Right lobe of liver (tissue), 6 donors: ENCODE results near the gene IRAK1BP1. TPM values are rescaled to one million over a fixed set of nuclear protein-coding genes. Genes with fewer than 3 reads are reported as not detected.

Experiments
- ATAC-seq, 4 donors: fragments of 200-7000 bp; cut with Tn5 transposase; one replicate each; pipeline ENCODE4 v1.9.1; 2020; ENCODE audit warnings: mild to moderate bottlenecking in 4 of 4, moderate library complexity in 4 of 4
- DNase-seq, 3 donors: peaks; one replicate each; pipeline ENCODE4 v3.0.0-alpha.2; 2020
- H3K27ac ChIP-seq, 3 donors: fragments of 200-600 bp; one replicate each; pipeline ENCODE4 v1.8.0; 2022
- H3K27me3 ChIP-seq, 2 donors: fragments of 200-600 bp; one replicate each; pipeline ENCODE4 v1.8.0; 2022
- H3K36me3 ChIP-seq, 4 donors: fragments of 200-600 bp; sonication (generic) in 1 of 4; one replicate each; pipeline versions ENCODE4 v1.5.1 to v1.8.0; 2017 to 2022; ENCODE audit warnings: control low read depth in 1 of 4
- H3K4me1 ChIP-seq, 4 donors: fragments of 200-600 bp; sonication (generic) in 1 of 4; one replicate each; pipeline versions ENCODE4 v1.5.1 to v1.8.0; 2017 to 2022; ENCODE audit warnings: control low read depth in 1 of 4
- H3K4me3 ChIP-seq, 3 donors: fragments of 200-600 bp; one replicate each; pipeline ENCODE4 v1.8.0; 2022
- H3K9me3 ChIP-seq, 4 donors: fragments of 200-600 bp; sonication (generic) in 1 of 4; one replicate each; pipeline versions ENCODE4 v1.5.1 to v1.8.0; 2017 to 2022; ENCODE audit warnings: control low read depth in 1 of 4
- POLR2A ChIP-seq: fragments of 450-650 bp; IDR thresholded peaks from one replicate; pipeline ENCODE4 v1.6.1; 2017; ENCODE audit warnings: antibody characterized with exemption, mild to moderate bottlenecking
- WGBS: methylation state at CpG from one replicate; pipeline ENCODE4 v1.1.6; 2018; ENCODE audit warnings: low coverage, low lambda C conversion rate; ENCODE audit not compliant: insufficient coverage; ENCODE audit errors: missing lambda C conversion rate; 5-methylcytosine and 5-hydroxymethylcytosine counted together
- intact Hi-C, 2 donors: fragments of 100-400 bp; cut with DNase I; formaldehyde crosslinking; loops; one replicate each; pipeline versions ENCODE4 v1.11.2 to v1.14.1; 2022
- total RNA-seq, 6 experiments: library from RNA; depleted of rRNA in 2 of 6; stranded (reverse); fragments of >200 nt in 2 of 6; fragmentation: NEBNext Ultra II Directional in 3 of 6; extraction: Animal tissue kit (Norgen Biotek cat#: 25700) in 3 of 6; gene quantifications; one replicate each; pipeline versions ENCODE4 v1.1.0 to v1.2.4, GENCODE V29; 2016 to 2023
- TF ChIP-seq, protein P1 (sequence below), 4 donors: fragments of 200-600 bp in 3 of 4; fragments of 450-650 bp in 1 of 4; IDR thresholded peaks; one replicate each; pipeline versions ENCODE4 v1.5.1 to v1.8.0; 2016 to 2022; ENCODE audit warnings: antibody characterized with exemption in 4 of 4, mild to moderate bottlenecking in 2 of 4
- donor health status: DM: no; HTN: yes; CAD: no.
- donor health status: DM: no; HTN: no; CAD: no.
- donor health status: DM: no; HTN: no; CAD: no.
- donor health status: DM: no; HTN: yes; CAD: no.
- donor health status: DM: no; HTN: yes; CAD: no.

The IRAK1BP1 gene
- total RNA-seq, 6 experiments from 2014 or later, result 0.49 to 1.2 (median 1.1) TPM

DNA sequence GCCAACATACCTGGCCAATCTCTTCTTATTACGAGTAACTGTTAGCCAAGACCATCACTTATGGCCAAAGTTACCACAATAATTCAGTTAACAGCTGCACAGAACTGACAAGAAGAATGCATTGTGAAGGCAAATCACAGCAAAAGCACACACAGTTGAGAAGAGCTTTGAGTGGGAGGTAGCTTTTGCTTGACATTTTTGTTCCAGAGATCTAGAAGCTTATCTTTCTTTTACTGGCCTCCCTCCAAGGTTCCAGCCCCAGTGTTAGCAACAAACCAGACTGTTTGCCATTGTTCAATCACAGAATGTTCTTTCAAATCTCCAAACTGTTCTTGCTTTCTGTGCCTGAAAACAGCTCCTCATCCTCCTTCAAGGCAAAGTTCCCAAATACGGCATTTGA lies 35.9 kb upstream of the IRAK1BP1 start:
- no peaks in the 10 kb centered on the region for H3K36me3 ChIP-seq
- peaks cover 0 to 2% (median 0%) of the 10 kb centered on the region in 4 donors for H3K4me1 ChIP-seq
- DNase-seq (no peak), ATAC-seq (peak; percentile 67 to 88 (median 74))
- intact Hi-C loops, result no loop called here
- no peaks in the 10 kb centered on the region for H3K9me3 ChIP-seq
- H3K27ac ChIP-seq, result no peak overlapping the region
- H3K27me3 ChIP-seq, result no peaks in the 10 kb centered on the region
- no peak overlapping the region for H3K4me3 ChIP-seq
- no peak for TF ChIP-seq POLR2A
- TF ChIP-seq, protein P1, sequence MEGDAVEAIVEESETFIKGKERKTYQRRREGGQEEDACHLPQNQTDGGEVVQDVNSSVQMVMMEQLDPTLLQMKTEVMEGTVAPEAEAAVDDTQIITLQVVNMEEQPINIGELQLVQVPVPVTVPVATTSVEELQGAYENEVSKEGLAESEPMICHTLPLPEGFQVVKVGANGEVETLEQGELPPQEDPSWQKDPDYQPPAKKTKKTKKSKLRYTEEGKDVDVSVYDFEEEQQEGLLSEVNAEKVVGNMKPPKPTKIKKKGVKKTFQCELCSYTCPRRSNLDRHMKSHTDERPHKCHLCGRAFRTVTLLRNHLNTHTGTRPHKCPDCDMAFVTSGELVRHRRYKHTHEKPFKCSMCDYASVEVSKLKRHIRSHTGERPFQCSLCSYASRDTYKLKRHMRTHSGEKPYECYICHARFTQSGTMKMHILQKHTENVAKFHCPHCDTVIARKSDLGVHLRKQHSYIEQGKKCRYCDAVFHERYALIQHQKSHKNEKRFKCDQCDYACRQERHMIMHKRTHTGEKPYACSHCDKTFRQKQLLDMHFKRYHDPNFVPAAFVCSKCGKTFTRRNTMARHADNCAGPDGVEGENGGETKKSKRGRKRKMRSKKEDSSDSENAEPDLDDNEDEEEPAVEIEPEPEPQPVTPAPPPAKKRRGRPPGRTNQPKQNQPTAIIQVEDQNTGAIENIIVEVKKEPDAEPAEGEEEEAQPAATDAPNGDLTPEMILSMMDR (IDR thresholded peaks at IDR 0.05), result no peak
- WGBS, result 22% methylated on average over 2 of the region's 2 CpGs

DNA sequence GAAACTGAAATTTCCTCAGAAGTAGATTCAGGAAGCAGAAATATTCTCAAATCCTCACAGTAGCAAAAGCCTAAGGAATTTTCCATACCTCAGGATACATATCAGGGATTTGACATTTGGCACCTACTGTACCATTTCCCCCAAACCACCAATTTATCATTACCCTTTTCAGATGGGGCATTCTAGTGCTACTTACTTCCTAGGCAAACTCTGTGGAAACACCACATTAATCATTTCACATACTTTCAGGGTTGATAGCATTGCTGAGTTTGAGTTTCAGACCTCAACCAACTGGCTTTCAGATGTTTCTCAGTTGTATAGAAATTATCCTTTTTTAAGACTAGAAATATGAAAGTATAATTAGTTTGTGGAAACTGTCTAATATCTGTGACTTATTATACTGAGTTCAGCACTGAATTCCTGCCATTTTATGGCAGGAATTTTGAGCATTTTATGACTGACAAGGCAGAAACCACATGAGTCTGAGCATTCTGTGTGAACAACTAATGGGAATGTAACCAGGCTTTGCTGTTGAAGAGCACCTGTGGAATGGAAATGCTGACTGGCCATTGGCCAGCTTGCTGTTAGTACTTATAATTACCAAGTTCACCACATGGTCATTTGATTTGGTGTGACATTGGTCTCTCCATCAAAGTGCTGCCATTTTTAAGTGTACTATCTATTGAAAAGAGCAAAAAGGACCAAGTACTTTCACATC lies 35.1 kb upstream of the IRAK1BP1 start:
- H3K9me3 ChIP-seq, result no peaks in the 10 kb centered on the region
- H3K4me3 ChIP-seq, result no peak overlapping the region
- H3K27me3 ChIP-seq, result no peaks in the 10 kb centered on the region
- H3K36me3 ChIP-seq, result no peaks in the 10 kb centered on the region
- TF ChIP-seq POLR2A, result no peak
- TF ChIP-seq, protein P1 (IDR thresholded peaks at IDR 0.05), result no peak
- no peak for ATAC-seq
- peaks cover 0 to 2% (median 0%) of the 10 kb centered on the region in 4 donors for H3K4me1 ChIP-seq
- no peak overlapping the region for H3K27ac ChIP-seq
- intact Hi-C loops, result no loop called here
- no peak for DNase-seq

DNA sequence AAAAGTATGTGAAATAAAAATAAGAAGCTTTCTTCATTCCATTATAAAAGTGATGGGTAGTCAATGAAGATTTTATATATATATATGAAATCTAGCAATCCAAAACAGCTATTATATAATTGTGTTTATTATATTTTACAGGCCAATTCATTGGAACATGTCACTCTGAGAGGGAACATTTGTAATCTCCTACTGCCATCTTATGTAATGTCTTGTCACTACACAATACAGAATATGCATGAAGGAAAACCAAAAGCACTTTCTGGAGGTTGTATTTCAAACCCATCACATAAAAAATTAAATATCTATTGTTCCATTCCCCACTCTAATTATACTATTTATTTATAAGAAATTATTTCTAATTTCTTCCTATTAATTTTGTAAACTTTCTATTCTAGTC lies 31.5 kb upstream of the IRAK1BP1 start:
- H3K4me1 ChIP-seq, result peaks cover 0 to 2% (median 0%) of the 10 kb centered on the region in 4 donors
- H3K27me3 ChIP-seq, result no peaks in the 10 kb centered on the region
- H3K36me3 ChIP-seq, result no peaks in the 10 kb centered on the region
- ATAC-seq (peak in 2 of 4 donors; percentile 52 to 55), DNase-seq (no peak)
- H3K9me3 ChIP-seq, result no peaks in the 10 kb centered on the region
- no peak overlapping the region for H3K27ac ChIP-seq
- intact Hi-C loops, result no loop called here
- TF ChIP-seq POLR2A, result no peak
- TF ChIP-seq, protein P1 (IDR thresholded peaks at IDR 0.05), result peak; percentile 12 to 34 (median 27)
- H3K4me3 ChIP-seq, result no peak overlapping the region

DNA sequence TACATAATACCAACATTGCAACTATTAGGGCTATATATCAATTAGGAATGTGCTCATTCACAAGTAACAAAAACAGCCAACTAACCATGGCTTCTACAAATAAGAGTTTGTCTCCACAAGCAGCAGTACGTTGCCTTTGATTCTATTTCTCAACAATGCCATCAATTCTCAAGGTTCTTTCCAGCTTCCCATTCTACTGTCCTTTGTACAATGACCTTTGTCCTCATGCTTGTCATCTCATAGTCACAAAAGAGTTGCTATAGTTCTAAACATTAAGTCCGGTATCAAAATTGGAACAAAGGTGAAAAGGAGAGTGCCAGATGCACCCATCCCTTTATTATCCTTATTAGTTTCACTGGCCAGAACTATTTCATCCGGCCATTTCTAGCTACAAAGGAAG lies 30.8 kb upstream of the IRAK1BP1 start:
- peaks cover 0 to 2% (median 0%) of the 10 kb centered on the region in 4 donors for H3K4me1 ChIP-seq
- no peak for DNase-seq
- H3K9me3 ChIP-seq, result no peaks in the 10 kb centered on the region
- TF ChIP-seq POLR2A, result no peak
- TF ChIP-seq, protein P1 (IDR thresholded peaks at IDR 0.05), result no peak
- no peak overlapping the region for H3K27ac ChIP-seq
- H3K27me3 ChIP-seq, result no peaks in the 10 kb centered on the region
- WGBS, result 28% methylated on average over 3 of the region's 3 CpGs
- intact Hi-C loops, result no loop called here
- no peak overlapping the region for H3K4me3 ChIP-seq
- no peaks in the 10 kb centered on the region for H3K36me3 ChIP-seq
- no peak for ATAC-seq

DNA sequence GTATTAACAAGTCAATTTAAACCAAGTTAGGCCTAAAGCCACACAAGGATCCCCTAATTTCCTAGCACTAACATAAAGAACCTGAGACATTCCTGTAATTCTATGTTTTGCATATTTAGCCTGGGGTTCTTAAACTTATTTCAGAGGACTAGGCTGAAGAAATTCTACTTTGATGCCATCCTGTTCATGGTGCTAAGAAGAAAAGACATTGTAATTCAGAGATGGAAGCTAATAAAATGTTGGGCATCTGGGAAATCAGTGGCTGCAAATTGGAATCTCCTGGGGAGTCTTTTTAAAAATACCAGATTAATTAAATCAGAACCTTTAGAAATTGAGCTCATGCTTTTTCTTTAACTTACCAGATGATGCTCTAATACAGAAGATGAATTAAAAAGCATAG lies 26.2 kb upstream of the IRAK1BP1 start:
- Histone ChIP-seq H3K27ac (no peak overlapping the region), H3K36me3 (no peaks in the 10 kb centered on the region), H3K4me1 (no peaks in the 10 kb centered on the region), H3K27me3 (no peaks in the 10 kb centered on the region), H3K9me3 (no peaks in the 10 kb centered on the region), H3K4me3 (no peak overlapping the region)
- TF ChIP-seq, protein P1 (IDR thresholded peaks at IDR 0.05), result no peak
- TF ChIP-seq POLR2A, result no peak
- ATAC-seq (no peak), DNase-seq (no peak)
- intact Hi-C loops, result no loop called here
